ENCODE measurements around the gene LSM10. TPM values are rescaled to one million over a fixed set of nuclear protein-coding genes. Genes with fewer than 3 reads are reported as not detected.
A peak's percentile ranks its signal among the peaks of the same experiment; 100 is the strongest.

The LSM10 gene
- total and polyA plus RNA-seq, 9 of the 15 experiments (the other 6 are each of a cell fraction or from before 2014, with no cell fraction given), result 13.2 to 146 (median 68.9) TPM

GRCh38 chr1:36393686-36394085 is 4.0 kb downstream of the LSM10 start:
- ATAC-seq (no peak), DNase-seq (ENCODE audit: extremely low read depth in 1 of 4, low spot score in 3 of 4) (no peak), FAIRE-seq (no peak)
- Histone ChIP-seq H3K4me1 (replicated peaks in 1 of 2; ENCODE audit: control insufficient read depth in 2 of 2, insufficient read depth in 2 of 2, low read length in 2 of 2) (peaks cover 10 to 21% of the 10 kb centered on the region in 2 experiments), H3K9me1 (ENCODE audit: control insufficient read depth, insufficient read depth, low read length) (no peaks in the 10 kb centered on the region), H3K9me3 (replicated peaks; ENCODE audit: control insufficient read depth, insufficient read depth, low read depth, low read length) (no peaks in the 10 kb centered on the region), H3K27me3 (ENCODE audit: control insufficient read depth in 2 of 2, insufficient read depth in 2 of 2, low read length in 2 of 2) (no peaks in the 10 kb centered on the region), H2AFZ (ENCODE audit: low read depth, low read length) (no peak overlapping the region), H3K27ac (ENCODE audit: extremely low read depth, low read depth, low read length) (no peak overlapping the region), H3K9ac (ENCODE audit: insufficient read depth in 1 of 2, low read depth in 2 of 2, low read length in 2 of 2) (peak overlapping the region in 1 of 2 experiments; percentile 45; a peak in 2 of 4 replicates), H3K4me2 (ENCODE audit: insufficient read depth, low read length) (no peak overlapping the region), H3K4me3 (no peak overlapping the region), H3K79me2 (ENCODE audit: control insufficient read depth, insufficient read depth, low read length) (peaks cover 26% of the 10 kb centered on the region), H4K20me1 (replicated peaks; ENCODE audit: control insufficient read depth, insufficient read depth, low read length) (no peaks in the 10 kb centered on the region), H3K36me3 (ENCODE audit: control insufficient read depth, insufficient read depth, low read length) (peaks cover 51% of the 10 kb centered on the region)
- ChIA-PET CTCF (ENCODE audit: low intra/inter-chr PET ratio) (no interaction called here), POLR2A (interaction anchor here (10.6 kb wide), 1 partner anchor 8 kb away, joined by 315 read pairs; the partner anchor contains the start of gene STK40)
- in situ Hi-C loops (cut with MboI) (no loop called here), intact Hi-C loops (cut with micrococcal nuclease) (no loop called here)
- WGBS (ENCODE audit: insufficient coverage, low coverage, missing lambda C conversion rate), result over 99% methylated on average over 19 of the region's 19 CpGs
- TF ChIP-seq ZBTB33 (CRISPR knock-in tag; IDR thresholded peaks at IDR 0.05), result peak; percentile 63; the same call in 1 of the 2 replicates
- peak; percentile 25; the same call in 1 of the 2 replicates for TF ChIP-seq POLR2G (IDR thresholded peaks at IDR 0.05; ENCODE audit: low read depth, low read length)
- no peak for TF ChIP-seq MBD2 (IDR thresholded peaks at IDR 0.05; ENCODE audit: borderline replicate concordance, low read depth)
- BruUV-seq (replicated peaks), result no TSS peak

GRCh38 chr1:36392836-36393235 is 4.9 kb downstream of the LSM10 start:
- peaks cover 26% of the 10 kb centered on the region for H3K79me2 ChIP-seq (ENCODE audit: control insufficient read depth, insufficient read depth, low read length)
- H3K27me3 ChIP-seq (ENCODE audit: control insufficient read depth in 2 of 2, insufficient read depth in 2 of 2, low read length in 2 of 2), result no peaks in the 10 kb centered on the region
- H3K9me1 ChIP-seq (ENCODE audit: control insufficient read depth, insufficient read depth, low read length), result no peaks in the 10 kb centered on the region
- peaks cover 9 to 16% of the 10 kb centered on the region in 2 experiments for H3K4me1 ChIP-seq (replicated peaks in 1 of 2; ENCODE audit: control insufficient read depth in 2 of 2, insufficient read depth in 2 of 2, low read length in 2 of 2)
- peaks cover 54% of the 10 kb centered on the region for H3K36me3 ChIP-seq (ENCODE audit: control insufficient read depth, insufficient read depth, low read length)
- ChIA-PET CTCF (ENCODE audit: low intra/inter-chr PET ratio) (no interaction called here), POLR2A (no interaction called here)
- H3K9ac ChIP-seq (ENCODE audit: insufficient read depth in 1 of 2, low read depth in 2 of 2, low read length in 2 of 2), result no peak overlapping the region
- H2AFZ ChIP-seq (ENCODE audit: low read depth, low read length), result no peak overlapping the region
- H3K27ac ChIP-seq (ENCODE audit: extremely low read depth, low read depth, low read length), result no peak overlapping the region
- intact Hi-C loops (cut with micrococcal nuclease), result no loop called here
- BruUV-seq (replicated peaks), result no TSS peak
- WGBS (ENCODE audit: insufficient coverage, low coverage, missing lambda C conversion rate), result 85% methylated on average over 4 of the region's 4 CpGs
- no peak overlapping the region for H3K4me2 ChIP-seq (ENCODE audit: insufficient read depth, low read length)
- no peak overlapping the region for H3K4me3 ChIP-seq
- no peak for DNase-seq (ENCODE audit: extremely low read depth in 1 of 4, low spot score in 3 of 4)
- ATAC-seq, result no peak
- H3K9me3 ChIP-seq (replicated peaks; ENCODE audit: control insufficient read depth, insufficient read depth, low read depth, low read length), result no peaks in the 10 kb centered on the region
- in situ Hi-C loops (cut with MboI), result no loop called here
- no peaks in the 10 kb centered on the region for H4K20me1 ChIP-seq (replicated peaks; ENCODE audit: control insufficient read depth, insufficient read depth, low read length)
- FAIRE-seq, result no peak
- TF ChIP-seq RFX7 (CRISPR knock-in tag; IDR thresholded peaks at IDR 0.05), result no peak
- no peak for TF ChIP-seq TSC22D4 (tag; IDR thresholded peaks at IDR 0.05)
- TF ChIP-seq ZNF507 (tag; conservative IDR thresholded peaks at IDR 0.05), result no peak
- TF ChIP-seq, protein P1, sequence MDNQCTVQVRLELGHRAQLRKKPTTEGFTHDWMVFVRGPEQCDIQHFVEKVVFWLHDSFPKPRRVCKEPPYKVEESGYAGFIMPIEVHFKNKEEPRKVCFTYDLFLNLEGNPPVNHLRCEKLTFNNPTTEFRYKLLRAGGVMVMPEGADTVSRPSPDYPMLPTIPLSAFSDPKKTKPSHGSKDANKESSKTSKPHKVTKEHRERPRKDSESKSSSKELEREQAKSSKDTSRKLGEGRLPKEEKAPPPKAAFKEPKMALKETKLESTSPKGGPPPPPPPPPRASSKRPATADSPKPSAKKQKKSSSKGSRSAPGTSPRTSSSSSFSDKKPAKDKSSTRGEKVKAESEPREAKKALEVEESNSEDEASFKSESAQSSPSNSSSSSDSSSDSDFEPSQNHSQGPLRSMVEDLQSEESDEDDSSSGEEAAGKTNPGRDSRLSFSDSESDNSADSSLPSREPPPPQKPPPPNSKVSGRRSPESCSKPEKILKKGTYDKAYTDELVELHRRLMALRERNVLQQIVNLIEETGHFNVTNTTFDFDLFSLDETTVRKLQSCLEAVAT (IDR thresholded peaks at IDR 0.05), result no peak
- no peak for TF ChIP-seq RBM17 (IDR thresholded peaks at IDR 0.05; ENCODE audit: borderline replicate concordance, low read depth, low read length)
- no peak for TF ChIP-seq CSDE1 (IDR thresholded peaks at IDR 0.05)
- no peak for TF ChIP-seq SRF (CRISPR knock-in tag; IDR thresholded peaks at IDR 0.05)
- no peak for TF ChIP-seq SRSF3 (IDR thresholded peaks at IDR 0.05; ENCODE audit: insufficient read depth, low read length)
- TF ChIP-seq NONO (IDR thresholded peaks at IDR 0.05; ENCODE audit: low read depth in 2 of 2, low read length in 1 of 2), result no peak
- TF ChIP-seq ZNF12 (CRISPR knock-in tag; IDR thresholded peaks at IDR 0.05), result no peak
- no peak for TF ChIP-seq ESRRA (IDR thresholded peaks at IDR 0.05; ENCODE audit: borderline replicate concordance, low read depth)

Data from K562 (cell line).